Stimulated activated CD8-positive, alpha-beta memory T cell treated with anti-CD3 and anti-CD28 coated beads, Interleukin-7, amount 100 ng/mL, for 1 hour (primary cell): ENCODE results near the gene AGPS.
"Not testable (repeated sequence)": the region's sequence is repeated elsewhere in the genome, so short reads cannot be mapped to it uniquely, and the experiment has no call there.

ENCODE experiments used
- DNase-seq, 2 donors: peaks; one replicate each; pipeline ENCODE4 v3.0.0-alpha.2; 2020; ENCODE audit warnings: low read depth in 2 of 2

AGPS gene

GRCh38 chr2:177385151-177385550 is 7.4 kb upstream of the AGPS start:
- DNase-seq: no peak

- no peak for DNase-seq
Observed at GRCh38 chr2:177391822-177392372, 676 bp upstream of the AGPS start.

GRCh38 chr2:177393203-177393755 is 706 bp downstream of the AGPS start:
- no peak for DNase-seq

GRCh38 chr2:177393824-177394593 is 1.4 kb downstream of the AGPS start:
- no peak for DNase-seq

- no peak for DNase-seq
Observed at GRCh38 chr2:177394594-177394973, 2.0 kb downstream of the AGPS start.

GRCh38 chr2:177395351-177396065 is 2.9 kb downstream of the AGPS start:
- DNase-seq: no peak

- DNase-seq: no peak
Observed at GRCh38 chr2:177396703-177397460, 4.3 kb downstream of the AGPS start.

GRCh38 chr2:177397481-177398289 is 5.1 kb downstream of the AGPS start:
- DNase-seq: no peak

- no peak for DNase-seq
Observed at GRCh38 chr2:177398290-177398683, 5.7 kb downstream of the AGPS start.

GRCh38 chr2:177398791-177399190 is 6.2 kb downstream of the AGPS start:
- DNase-seq: no peak

GRCh38 chr2:177399376-177399775 is 6.8 kb downstream of the AGPS start:
- DNase-seq: no peak

GRCh38 chr2:177400337-177400923 is 7.9 kb downstream of the AGPS start:
- no peak for DNase-seq

GRCh38 chr2:177402096-177402495 is 9.5 kb downstream of the AGPS start:
- DNase-seq: no peak

GRCh38 chr2:177403838-177404237 is 11.3 kb downstream of the AGPS start:
- no peak for DNase-seq

- no peak for DNase-seq
Observed at GRCh38 chr2:177404243-177404642, 11.7 kb downstream of the AGPS start.

- DNase-seq: no peak
Observed at GRCh38 chr2:177405029-177405692, 12.6 kb downstream of the AGPS start.

- DNase-seq: no peak
Observed at GRCh38 chr2:177406182-177406581, 13.6 kb downstream of the AGPS start.

GRCh38 chr2:177407031-177407430 is 14.5 kb downstream of the AGPS start:
- DNase-seq: no peak

GRCh38 chr2:177410629-177411028 is 18.1 kb downstream of the AGPS start:
- DNase-seq: not testable (repeated sequence)

- no peak for DNase-seq
Observed at GRCh38 chr2:177413703-177414102, 21.1 kb downstream of the AGPS start.
